Fibroblast of pulmonary artery (primary cell): Measurements from ENCODE around the gene RARS1.
A peak's percentile ranks its signal among the peaks of the same experiment; 100 is the strongest.

Experiments used
- DNase-seq: peaks from one replicate; pipeline ENCODE4 v3.0.0-alpha.2; 2010; ENCODE audit warnings: low read depth
- H3K4me3 ChIP-seq: replicated peaks from 2 replicates; pipeline ENCODE4 v1.5.1; 2011; ENCODE audit warnings: low read depth, mild to moderate bottlenecking, control low read depth, low read length, moderate library complexity
- TF ChIP-seq, protein P1 (sequence below): IDR thresholded peaks from 2 replicates; pipeline ENCODE4 v1.5.1; 2011; ENCODE audit warnings: mild to moderate bottlenecking, control low read depth, low read length, inconsistent platforms; ENCODE audit errors: missing control alignments

RARS1 gene

DNA sequence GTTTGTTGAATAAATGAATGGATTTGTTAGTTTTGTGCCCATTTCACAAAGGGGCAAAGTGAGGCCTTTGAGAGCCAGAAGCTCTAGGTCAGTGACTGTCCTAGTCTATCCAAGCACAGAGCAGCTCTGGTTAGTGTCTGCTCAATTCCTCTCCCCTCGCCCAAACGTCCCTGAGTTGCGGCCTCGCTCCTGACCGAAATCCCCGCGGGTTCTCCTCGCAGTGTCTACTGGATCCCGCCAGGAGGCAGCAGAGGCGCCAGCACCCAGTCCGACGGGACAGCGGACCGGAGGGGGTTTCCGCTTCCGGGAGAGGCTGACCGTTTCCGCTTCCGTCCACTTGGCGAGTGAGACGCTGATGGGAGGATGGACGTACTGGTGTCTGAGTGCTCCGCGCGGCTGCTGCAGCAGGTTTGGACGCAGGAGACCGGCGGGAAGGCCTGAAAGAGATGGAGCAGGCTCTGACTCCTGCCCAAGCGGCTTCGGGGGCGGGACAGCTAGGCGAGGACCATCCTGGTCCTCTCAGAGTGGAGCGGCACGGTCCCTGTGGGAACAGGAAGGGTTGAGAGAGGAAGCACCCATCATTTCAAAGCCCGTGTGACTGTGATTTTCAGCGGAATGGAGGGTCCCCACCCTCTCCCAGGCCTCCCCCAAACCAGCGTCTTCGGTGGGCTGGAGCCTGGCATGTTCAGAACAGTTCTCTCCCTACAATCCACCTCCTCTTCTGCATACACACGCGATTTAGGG lies at the start of gene RARS1:
Gene RARS1 (plus strand): TSS at position 336 of the 744 bp plus-strand sequence. CDS start 28 bp downstream, at position 364.
- TF ChIP-seq, protein P1, sequence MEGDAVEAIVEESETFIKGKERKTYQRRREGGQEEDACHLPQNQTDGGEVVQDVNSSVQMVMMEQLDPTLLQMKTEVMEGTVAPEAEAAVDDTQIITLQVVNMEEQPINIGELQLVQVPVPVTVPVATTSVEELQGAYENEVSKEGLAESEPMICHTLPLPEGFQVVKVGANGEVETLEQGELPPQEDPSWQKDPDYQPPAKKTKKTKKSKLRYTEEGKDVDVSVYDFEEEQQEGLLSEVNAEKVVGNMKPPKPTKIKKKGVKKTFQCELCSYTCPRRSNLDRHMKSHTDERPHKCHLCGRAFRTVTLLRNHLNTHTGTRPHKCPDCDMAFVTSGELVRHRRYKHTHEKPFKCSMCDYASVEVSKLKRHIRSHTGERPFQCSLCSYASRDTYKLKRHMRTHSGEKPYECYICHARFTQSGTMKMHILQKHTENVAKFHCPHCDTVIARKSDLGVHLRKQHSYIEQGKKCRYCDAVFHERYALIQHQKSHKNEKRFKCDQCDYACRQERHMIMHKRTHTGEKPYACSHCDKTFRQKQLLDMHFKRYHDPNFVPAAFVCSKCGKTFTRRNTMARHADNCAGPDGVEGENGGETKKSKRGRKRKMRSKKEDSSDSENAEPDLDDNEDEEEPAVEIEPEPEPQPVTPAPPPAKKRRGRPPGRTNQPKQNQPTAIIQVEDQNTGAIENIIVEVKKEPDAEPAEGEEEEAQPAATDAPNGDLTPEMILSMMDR = peak; percentile 97
- peak within 1 kb of the TSS; percentile 99 for H3K4me3 ChIP-seq
- DNase-seq = peak; percentile 95

DNA sequence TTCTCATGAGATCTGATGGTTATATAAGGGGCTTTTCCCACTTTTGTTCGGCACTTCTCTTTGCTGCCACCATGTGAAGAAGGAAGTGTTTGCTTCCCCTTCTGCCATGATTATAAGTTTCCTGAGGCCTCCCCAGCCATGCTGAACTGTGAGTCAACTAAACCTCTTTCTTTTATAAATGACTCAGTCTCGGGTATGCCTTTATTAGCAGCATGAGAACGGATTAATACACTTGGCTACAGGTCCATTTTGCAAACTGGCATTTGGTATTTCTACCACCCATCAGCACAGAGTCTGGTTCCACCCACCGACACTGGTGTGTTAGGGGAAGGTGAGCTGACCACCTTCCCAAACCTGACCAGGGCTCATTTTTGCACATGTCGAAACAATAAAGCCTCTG lies 47.9 kb upstream of the RARS1 start:
- TF ChIP-seq, protein P1 = no peak
- H3K4me3 ChIP-seq = no peak overlapping the region
- DNase-seq = no peak

DNA sequence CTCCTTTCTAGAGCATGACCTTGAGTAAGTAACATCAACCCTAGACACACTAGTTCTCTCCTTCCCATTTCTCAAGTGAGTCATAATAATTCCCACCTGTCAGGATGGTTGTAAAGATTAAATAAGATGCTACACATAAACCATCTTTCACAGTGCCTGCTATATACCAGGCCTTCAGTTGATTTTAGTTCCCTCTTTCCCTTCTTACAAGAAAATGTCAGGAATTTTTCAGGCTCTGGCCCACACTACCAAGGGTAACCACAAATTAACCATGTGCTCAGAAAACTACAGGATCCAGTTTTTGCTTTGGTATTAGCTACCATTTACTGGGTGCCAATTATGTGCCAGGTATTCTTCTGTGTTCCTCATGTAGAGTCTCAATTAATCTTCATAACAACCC lies 42.7 kb upstream of the RARS1 start:
- H3K4me3 ChIP-seq = no peak overlapping the region
- TF ChIP-seq, protein P1 = no peak
- no peak for DNase-seq

DNA sequence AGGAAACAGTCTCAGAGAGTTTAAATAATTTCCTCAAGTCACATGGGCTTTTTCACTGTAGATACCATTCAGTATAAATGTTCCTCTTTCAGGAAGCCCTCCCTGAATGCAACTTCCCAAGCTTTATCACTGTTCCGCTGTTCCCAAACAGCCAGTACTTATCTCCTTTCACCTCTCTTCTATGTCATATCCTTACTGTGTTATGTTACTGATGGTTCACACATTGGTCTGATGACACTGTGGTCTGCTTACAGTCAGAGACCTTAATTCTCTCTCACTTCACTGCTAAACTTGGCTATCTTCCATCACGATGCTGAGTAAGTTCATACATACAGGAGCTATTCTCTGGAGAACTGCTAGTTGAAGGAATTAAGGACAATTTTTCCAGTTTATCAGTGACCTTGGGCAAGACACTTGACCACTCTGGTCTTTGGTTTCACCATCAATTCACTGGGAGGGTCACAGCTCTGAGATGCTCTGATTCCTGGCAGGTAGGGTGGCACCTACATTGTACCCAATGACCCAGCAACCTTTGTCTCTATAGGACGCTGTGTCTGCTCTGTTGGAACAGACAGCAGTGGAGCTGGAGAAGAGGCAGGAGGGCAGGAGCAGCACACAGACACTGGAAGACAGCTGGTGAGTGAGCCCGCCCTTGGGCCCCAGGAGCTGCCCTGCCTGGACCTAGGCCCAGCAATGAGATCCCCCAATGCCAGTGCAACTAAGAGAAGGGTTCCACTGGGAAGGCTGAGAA lies 42.1 kb upstream of the RARS1 start:
- TF ChIP-seq, protein P1 = no peak
- DNase-seq = peak; percentile 39
- no peak overlapping the region for H3K4me3 ChIP-seq

DNA sequence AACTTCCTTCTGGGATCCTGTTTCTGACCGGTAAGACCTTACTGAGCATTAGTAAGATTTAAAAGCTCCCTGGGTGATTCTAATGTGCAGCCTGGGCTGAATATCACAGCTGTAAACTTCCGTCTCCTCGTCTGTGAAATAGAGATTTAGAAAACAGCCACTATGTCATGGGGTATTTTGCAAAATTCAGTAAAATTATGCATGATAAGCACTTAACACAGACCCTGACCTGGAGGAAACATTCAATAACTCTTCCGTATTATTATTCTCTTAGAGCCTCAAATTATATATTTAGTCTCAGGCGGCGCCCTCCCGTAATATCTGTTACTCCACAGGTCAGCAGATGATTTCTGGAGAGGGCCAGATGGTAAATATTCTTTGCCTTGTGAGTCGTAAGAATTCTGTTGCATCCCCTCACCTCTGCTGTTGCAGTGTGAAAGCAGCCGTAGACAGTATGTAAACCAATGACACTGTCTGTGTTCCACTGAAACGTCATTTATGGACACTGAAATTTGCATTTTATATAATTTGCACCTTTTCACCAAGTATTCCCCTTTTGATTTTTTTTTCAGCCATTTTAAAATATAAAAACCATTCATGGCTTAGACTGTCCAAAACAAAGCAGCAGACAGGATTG lies 39.2 kb upstream of the RARS1 start:
- H3K4me3 ChIP-seq = no peak overlapping the region
- no peak for DNase-seq
- TF ChIP-seq, protein P1 = no peak

DNA sequence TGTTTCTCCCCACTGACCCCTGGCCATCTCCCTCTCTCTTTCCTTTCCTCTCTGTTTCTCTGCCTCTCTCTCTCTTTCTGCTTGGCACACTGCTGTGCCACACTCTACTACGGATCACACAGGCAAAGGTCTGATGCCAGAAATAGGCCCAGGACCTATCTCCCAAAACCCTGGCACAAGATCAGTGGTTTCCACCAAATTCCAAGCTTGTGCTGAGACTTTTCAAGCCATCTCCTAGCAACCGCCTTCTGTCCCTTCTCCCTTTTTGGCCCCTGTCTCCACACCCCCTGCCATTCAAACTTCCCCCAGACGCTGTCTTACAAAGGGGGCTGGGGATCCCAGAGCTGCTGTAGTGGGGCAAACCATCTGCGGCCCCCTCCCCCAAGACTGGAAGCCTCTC lies 38.5 kb upstream of the RARS1 start:
- TF ChIP-seq, protein P1 = no peak
- DNase-seq = no peak
- H3K4me3 ChIP-seq = no peak overlapping the region
